K562 (cell line): ENCODE results near the gene MAP3K2. TPM values are rescaled to one million over a fixed set of nuclear protein-coding genes. Genes with fewer than 3 reads are reported as not detected.

Experiments
- ATAC-seq: fragments of 200-7000 bp; cut with Tn5 transposase; 3 replicates; pipeline ENCODE4 v1.9.1; 2020; ENCODE audit warnings: moderate library complexity
- BruUV-seq: library from RNA; stranded (reverse); fragments of 400-500 nt; replicated peaks from 2 replicates; lab custom pipeline; 2021; lab: Mats Ljungman, UMichigan
- CTCF ChIA-PET: fragments of 300-600 bp; formaldehyde crosslinking; extraction: SDS; loops from one replicate; lab custom pipeline; 2021; ENCODE audit warnings: low intra/inter-chr PET ratio; lab: Yijun Ruan, JAX
- POLR2A ChIA-PET: fragments of 300-600, 350-650 bp; sonication (Branson Sonifier 250); formaldehyde crosslinking; extraction: SDS; loops from one replicate; lab custom pipeline; 2021; ENCODE audit warnings: antibody characterized with exemption, inconsistent platforms; lab: Yijun Ruan, JAX
- DNase-seq, 4 experiments: peaks; one replicate each; pipeline versions ENCODE4 v3.0.0 to v3.0.0-alpha.2; 2011 to 2018; ENCODE audit warnings: low spot score in 3 of 4, mixed read lengths in 3 of 4; ENCODE audit errors: extremely low read depth in 1 of 4
- FAIRE-seq: peaks from 2 replicates; lab custom pipeline; 2011; peaks lifted over from hg19 to GRCh38; lab: Jason Lieb, UNC
- H2AFZ ChIP-seq: 2 replicates; pipeline ENCODE4 v1.6.0; 2011; ENCODE audit warnings: low read depth, low read length, control low read depth, inconsistent platforms
- H3K27ac ChIP-seq: fragments of 200-600 bp; 3 replicates; pipeline ENCODE4 v1.8.0; 2011; ENCODE audit warnings: low read depth, mild to moderate bottlenecking, control low read depth, inconsistent platforms, low read length, moderate library complexity, mixed read lengths; ENCODE audit errors: extremely low read depth
- H3K27me3 ChIP-seq, 2 experiments: fragments of 300-600 bp in 1 of 2; 2 replicates in 1 of 2; 3 replicates in 1 of 2; pipeline versions ENCODE4 v1.6.0 to v1.8.0; 2011; ENCODE audit warnings: inconsistent platforms in 2 of 2, low read length in 2 of 2, mild to moderate bottlenecking in 1 of 2, mixed read lengths in 1 of 2, moderate library complexity in 1 of 2; ENCODE audit not compliant: control insufficient read depth in 2 of 2, insufficient read depth in 2 of 2
- H3K36me3 ChIP-seq: fragments of 300-600 bp; 3 replicates; pipeline ENCODE4 v1.8.0; 2011; ENCODE audit warnings: mild to moderate bottlenecking, low read length, inconsistent platforms; ENCODE audit not compliant: control insufficient read depth, insufficient read depth
- H3K4me1 ChIP-seq, 2 experiments: fragments of 200-600 bp in 1 of 2; replicated peaks in 1 of 2; 2 replicates in 1 of 2; 3 replicates in 1 of 2; pipeline versions ENCODE4 v1.5.1 to v1.8.0; 2011; ENCODE audit warnings: inconsistent platforms in 2 of 2, low read length in 2 of 2, mild to moderate bottlenecking in 1 of 2, mixed read lengths in 1 of 2, moderate library complexity in 1 of 2; ENCODE audit not compliant: control insufficient read depth in 2 of 2, insufficient read depth in 2 of 2
- H3K4me2 ChIP-seq: 2 replicates; pipeline ENCODE4 v1.6.1; 2011; ENCODE audit warnings: low read length, control low read depth, inconsistent platforms, mixed read lengths; ENCODE audit not compliant: insufficient read depth
- H3K4me3 ChIP-seq: fragments of 200-600 bp; sonication (generic), shearing (Covaris generic); 2 replicates; pipeline ENCODE4 v1.5.1; 2016; ENCODE audit warnings: control low read depth, inconsistent platforms
- H3K79me2 ChIP-seq: fragments of 200-600 bp; 3 replicates; pipeline ENCODE4 v1.8.0; 2011; ENCODE audit warnings: low read length, inconsistent platforms; ENCODE audit not compliant: control insufficient read depth, insufficient read depth
- H3K9ac ChIP-seq, 2 experiments: 2 replicates each; pipeline versions ENCODE4 v1.6.0 to v1.6.1; 2011; ENCODE audit warnings: low read depth in 2 of 2, low read length in 2 of 2, control low read depth in 1 of 2, inconsistent platforms in 1 of 2, mild to moderate bottlenecking in 1 of 2, mixed read lengths in 1 of 2; ENCODE audit not compliant: insufficient read depth in 1 of 2
- H3K9me1 ChIP-seq: one replicate; pipeline ENCODE4 v1.6.0; 2011; ENCODE audit warnings: inconsistent platforms, mild to moderate bottlenecking, low read length, moderate library complexity; ENCODE audit not compliant: control insufficient read depth, insufficient read depth
- H3K9me3 ChIP-seq: replicated peaks from 2 replicates; pipeline ENCODE4 v1.5.1; 2011; ENCODE audit warnings: low read depth, low read length, inconsistent platforms; ENCODE audit not compliant: control insufficient read depth, insufficient read depth
- H4K20me1 ChIP-seq: replicated peaks from 2 replicates; pipeline ENCODE4 v1.6.1; 2011; ENCODE audit warnings: low read length, inconsistent platforms, mixed read lengths; ENCODE audit not compliant: control insufficient read depth, insufficient read depth
- CBX1 ChIP-seq: sonication (generic); IDR thresholded peaks from 2 replicates; pipeline ENCODE4 v1.6.1; 2016; ENCODE audit warnings: antibody characterized with exemption, low read depth, mild to moderate bottlenecking
- JUND ChIP-seq, 2 experiments: IDR thresholded peaks; 2 replicates in 1 of 2; 3 replicates in 1 of 2; pipeline ENCODE4 v1.6.1; 2011; ENCODE audit warnings: borderline replicate concordance in 2 of 2, low read depth in 2 of 2, low read length in 2 of 2, improper control_type of control experiment in 1 of 2, missing biosample characterization in 1 of 2, missing genetic modification characterization in 1 of 2, missing genetic modification reagents in 1 of 2
- PHF21A ChIP-seq: fragments of 450-650 bp; IDR thresholded peaks from 2 replicates; pipeline ENCODE4 v1.6.1; 2017; ENCODE audit warnings: low read depth, borderline replicate concordance
- PTBP1 ChIP-seq: fragments of 200-400 bp; formaldehyde crosslinking; IDR thresholded peaks from 2 replicates; pipeline ENCODE4 v1.6.1; 2017; ENCODE audit warnings: low read depth, low read length
- RHOXF2B ChIP-seq: fragments of 250-450 bp; sonication (Bioruptor Pico); conservative IDR thresholded peaks from 2 replicates; pipeline ENCODE4 v1.5.1; 2021
- ZNF436 ChIP-seq: fragments of 250-450, 450-650 bp; sonication (Bioruptor Pico); formaldehyde crosslinking; IDR thresholded peaks from 2 replicates; pipeline ENCODE4 v1.7.0; 2020; ENCODE audit warnings: mild to moderate bottlenecking
- ZNF444 ChIP-seq: fragments of 250-450 bp; sonication (Bioruptor Pico); IDR thresholded peaks from 2 replicates; pipeline ENCODE4 v1.4.0; 2020; ENCODE audit warnings: mild to moderate bottlenecking, moderate library complexity
- ZNF586 ChIP-seq: fragments of 450-650 bp; formaldehyde crosslinking; conservative IDR thresholded peaks from 2 replicates; pipeline ENCODE4 v1.4.0; 2020; ENCODE audit warnings: mild to moderate bottlenecking, moderate library complexity
- ZSCAN29 ChIP-seq: fragments of 450-650 bp; IDR thresholded peaks from 2 replicates; pipeline ENCODE4 v1.6.1; 2017
- WGBS: fragments of 100-300 bp; shearing (Covaris generic); methylation state at CpG from one replicate; pipeline ENCODE4 v1.1.6; 2016; ENCODE audit warnings: low coverage, mixed read lengths; ENCODE audit not compliant: insufficient coverage; ENCODE audit errors: missing lambda C conversion rate; 5-methylcytosine and 5-hydroxymethylcytosine counted together
- in situ Hi-C: fragments of 300-500 bp; cut with MboI; formaldehyde crosslinking; loops from 4 replicates; pipeline ENCODE4 v1.15.0; 2018; ENCODE audit warnings: inconsistent platforms, mixed read lengths
- intact Hi-C: fragments of 100-400 bp; cut with micrococcal nuclease; formaldehyde crosslinking; loops from 2 replicates; pipeline ENCODE4 v1.14.2; 2022
- polyA plus RNA-seq, 8 experiments: library from polyadenylated mRNA; depleted of rRNA in 4 of 8; stranded (reverse) in 5 of 8; unstranded in 3 of 8; fragments of >200 nt; fragmentation: Nextera tagmentation in 2 of 8; fragmentation: Illumina TruSeq in 1 of 8; extraction: Ambion mirVana in 2 of 8; extraction: Trizol in 1 of 8; gene quantifications; 2 replicates each; pipeline versions ENCODE4 v1.2.1 to v1.2.3, GENCODE V29; 2011 to 2014; ENCODE audit warnings: inconsistent platforms in 1 of 8, missing spikeins in 1 of 8
- total RNA-seq, 7 experiments: library from RNA; depleted of rRNA in 6 of 7; stranded (reverse); fragments of >200 nt in 6 of 7; fragmentation: Illumina TruSeq in 2 of 7; extraction: Trizol in 2 of 7; gene quantifications; 2 replicates each; pipeline versions ENCODE4 v1.2.1 to v1.2.3, GENCODE V29; 2011 to 2021; ENCODE audit warnings: low replicate concordance in 1 of 7
- TF ChIP-seq, protein P1 (sequence below): sonication (generic); formaldehyde crosslinking; IDR thresholded peaks from 2 replicates; pipeline ENCODE4 v1.8.1; 2022; ENCODE audit warnings: missing genetic modification reagents
- TF ChIP-seq, protein P2 (sequence below): fragments of 450-650 bp; IDR thresholded peaks from 2 replicates; pipeline ENCODE4 v1.6.1; 2016; ENCODE audit warnings: mild to moderate bottlenecking, moderate library complexity

Gene MAP3K2
- total and polyA plus RNA-seq, 9 of the 15 experiments (the other 6 are each of a cell fraction or from before 2014, with no cell fraction given) = 1.2 to 14.2 (median 5.7) TPM

DNA sequence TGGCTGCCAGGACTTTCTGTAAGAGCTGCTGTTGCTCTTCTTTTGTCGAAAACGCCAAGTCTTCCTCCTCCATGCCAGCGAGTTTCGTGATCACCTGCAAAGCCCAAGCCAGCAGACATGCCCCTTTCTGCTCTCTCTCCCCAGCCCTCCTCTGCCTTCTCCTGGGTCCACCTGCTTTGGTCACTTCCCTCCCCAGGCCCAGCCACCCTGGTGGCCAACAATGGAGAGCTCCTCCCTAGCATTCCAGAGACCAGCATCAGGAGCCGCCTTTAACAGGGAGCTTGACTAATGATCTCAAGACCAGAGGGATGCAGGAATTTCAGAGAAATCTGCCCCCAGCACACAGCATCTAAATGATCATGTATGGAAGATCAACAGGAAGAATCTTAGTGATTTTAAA, 128.4 kb downstream of the MAP3K2 start:
- Histone ChIP-seq H4K20me1 (no peaks in the 10 kb centered on the region), H3K27me3 (no peaks in the 10 kb centered on the region), H3K9ac (no peak overlapping the region), H3K4me2 (no peak overlapping the region), H2AFZ (no peak overlapping the region), H3K4me3 (no peak overlapping the region), H3K36me3 (peaks cover 56% of the 10 kb centered on the region; the same call in 2 of the 3 replicates), H3K27ac (no peak overlapping the region), H3K79me2 (no peaks in the 10 kb centered on the region), H3K9me1 (no peaks in the 10 kb centered on the region), H3K4me1 (no peaks in the 10 kb centered on the region), H3K9me3 (no peaks in the 10 kb centered on the region)
- WGBS = 85% methylated on average over 3 of the region's 5 CpGs
- in situ Hi-C loops = no loop called here
- POLR2A ChIA-PET = interaction anchor here (1.2 kb wide), 1 partner anchor 11 kb away, joined by 3 read pairs; no protein-coding TSS in a partner anchor
- CTCF ChIA-PET = no interaction called here
- no peak for FAIRE-seq
- DNase-seq = no peak
- intact Hi-C loops = no loop called here
- no TSS peak for BruUV-seq
- ATAC-seq = no peak
- no peak for TF ChIP-seq ZNF444 (CRISPR knock-in tag)
- no peak for TF ChIP-seq ZNF586
- TF ChIP-seq, protein P1, sequence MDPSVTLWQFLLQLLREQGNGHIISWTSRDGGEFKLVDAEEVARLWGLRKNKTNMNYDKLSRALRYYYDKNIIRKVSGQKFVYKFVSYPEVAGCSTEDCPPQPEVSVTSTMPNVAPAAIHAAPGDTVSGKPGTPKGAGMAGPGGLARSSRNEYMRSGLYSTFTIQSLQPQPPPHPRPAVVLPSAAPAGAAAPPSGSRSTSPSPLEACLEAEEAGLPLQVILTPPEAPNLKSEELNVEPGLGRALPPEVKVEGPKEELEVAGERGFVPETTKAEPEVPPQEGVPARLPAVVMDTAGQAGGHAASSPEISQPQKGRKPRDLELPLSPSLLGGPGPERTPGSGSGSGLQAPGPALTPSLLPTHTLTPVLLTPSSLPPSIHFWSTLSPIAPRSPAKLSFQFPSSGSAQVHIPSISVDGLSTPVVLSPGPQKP = no peak
- no peak for TF ChIP-seq PTBP1
- TF ChIP-seq JUND (IDR thresholded peaks at IDR 0.05; ENCODE audit: borderline replicate concordance, low read depth, low read length) = no peak
- TF ChIP-seq JUND (tag; IDR thresholded peaks at IDR 0.05; ENCODE audit: borderline replicate concordance, low read depth, low read length) = no peak
- TF ChIP-seq CBX1 = no peak
- TF ChIP-seq ZSCAN29 = no peak
- TF ChIP-seq RHOXF2B (CRISPR knock-in tag) = no peak
- no peak for TF ChIP-seq PHF21A
- TF ChIP-seq, protein P2, sequence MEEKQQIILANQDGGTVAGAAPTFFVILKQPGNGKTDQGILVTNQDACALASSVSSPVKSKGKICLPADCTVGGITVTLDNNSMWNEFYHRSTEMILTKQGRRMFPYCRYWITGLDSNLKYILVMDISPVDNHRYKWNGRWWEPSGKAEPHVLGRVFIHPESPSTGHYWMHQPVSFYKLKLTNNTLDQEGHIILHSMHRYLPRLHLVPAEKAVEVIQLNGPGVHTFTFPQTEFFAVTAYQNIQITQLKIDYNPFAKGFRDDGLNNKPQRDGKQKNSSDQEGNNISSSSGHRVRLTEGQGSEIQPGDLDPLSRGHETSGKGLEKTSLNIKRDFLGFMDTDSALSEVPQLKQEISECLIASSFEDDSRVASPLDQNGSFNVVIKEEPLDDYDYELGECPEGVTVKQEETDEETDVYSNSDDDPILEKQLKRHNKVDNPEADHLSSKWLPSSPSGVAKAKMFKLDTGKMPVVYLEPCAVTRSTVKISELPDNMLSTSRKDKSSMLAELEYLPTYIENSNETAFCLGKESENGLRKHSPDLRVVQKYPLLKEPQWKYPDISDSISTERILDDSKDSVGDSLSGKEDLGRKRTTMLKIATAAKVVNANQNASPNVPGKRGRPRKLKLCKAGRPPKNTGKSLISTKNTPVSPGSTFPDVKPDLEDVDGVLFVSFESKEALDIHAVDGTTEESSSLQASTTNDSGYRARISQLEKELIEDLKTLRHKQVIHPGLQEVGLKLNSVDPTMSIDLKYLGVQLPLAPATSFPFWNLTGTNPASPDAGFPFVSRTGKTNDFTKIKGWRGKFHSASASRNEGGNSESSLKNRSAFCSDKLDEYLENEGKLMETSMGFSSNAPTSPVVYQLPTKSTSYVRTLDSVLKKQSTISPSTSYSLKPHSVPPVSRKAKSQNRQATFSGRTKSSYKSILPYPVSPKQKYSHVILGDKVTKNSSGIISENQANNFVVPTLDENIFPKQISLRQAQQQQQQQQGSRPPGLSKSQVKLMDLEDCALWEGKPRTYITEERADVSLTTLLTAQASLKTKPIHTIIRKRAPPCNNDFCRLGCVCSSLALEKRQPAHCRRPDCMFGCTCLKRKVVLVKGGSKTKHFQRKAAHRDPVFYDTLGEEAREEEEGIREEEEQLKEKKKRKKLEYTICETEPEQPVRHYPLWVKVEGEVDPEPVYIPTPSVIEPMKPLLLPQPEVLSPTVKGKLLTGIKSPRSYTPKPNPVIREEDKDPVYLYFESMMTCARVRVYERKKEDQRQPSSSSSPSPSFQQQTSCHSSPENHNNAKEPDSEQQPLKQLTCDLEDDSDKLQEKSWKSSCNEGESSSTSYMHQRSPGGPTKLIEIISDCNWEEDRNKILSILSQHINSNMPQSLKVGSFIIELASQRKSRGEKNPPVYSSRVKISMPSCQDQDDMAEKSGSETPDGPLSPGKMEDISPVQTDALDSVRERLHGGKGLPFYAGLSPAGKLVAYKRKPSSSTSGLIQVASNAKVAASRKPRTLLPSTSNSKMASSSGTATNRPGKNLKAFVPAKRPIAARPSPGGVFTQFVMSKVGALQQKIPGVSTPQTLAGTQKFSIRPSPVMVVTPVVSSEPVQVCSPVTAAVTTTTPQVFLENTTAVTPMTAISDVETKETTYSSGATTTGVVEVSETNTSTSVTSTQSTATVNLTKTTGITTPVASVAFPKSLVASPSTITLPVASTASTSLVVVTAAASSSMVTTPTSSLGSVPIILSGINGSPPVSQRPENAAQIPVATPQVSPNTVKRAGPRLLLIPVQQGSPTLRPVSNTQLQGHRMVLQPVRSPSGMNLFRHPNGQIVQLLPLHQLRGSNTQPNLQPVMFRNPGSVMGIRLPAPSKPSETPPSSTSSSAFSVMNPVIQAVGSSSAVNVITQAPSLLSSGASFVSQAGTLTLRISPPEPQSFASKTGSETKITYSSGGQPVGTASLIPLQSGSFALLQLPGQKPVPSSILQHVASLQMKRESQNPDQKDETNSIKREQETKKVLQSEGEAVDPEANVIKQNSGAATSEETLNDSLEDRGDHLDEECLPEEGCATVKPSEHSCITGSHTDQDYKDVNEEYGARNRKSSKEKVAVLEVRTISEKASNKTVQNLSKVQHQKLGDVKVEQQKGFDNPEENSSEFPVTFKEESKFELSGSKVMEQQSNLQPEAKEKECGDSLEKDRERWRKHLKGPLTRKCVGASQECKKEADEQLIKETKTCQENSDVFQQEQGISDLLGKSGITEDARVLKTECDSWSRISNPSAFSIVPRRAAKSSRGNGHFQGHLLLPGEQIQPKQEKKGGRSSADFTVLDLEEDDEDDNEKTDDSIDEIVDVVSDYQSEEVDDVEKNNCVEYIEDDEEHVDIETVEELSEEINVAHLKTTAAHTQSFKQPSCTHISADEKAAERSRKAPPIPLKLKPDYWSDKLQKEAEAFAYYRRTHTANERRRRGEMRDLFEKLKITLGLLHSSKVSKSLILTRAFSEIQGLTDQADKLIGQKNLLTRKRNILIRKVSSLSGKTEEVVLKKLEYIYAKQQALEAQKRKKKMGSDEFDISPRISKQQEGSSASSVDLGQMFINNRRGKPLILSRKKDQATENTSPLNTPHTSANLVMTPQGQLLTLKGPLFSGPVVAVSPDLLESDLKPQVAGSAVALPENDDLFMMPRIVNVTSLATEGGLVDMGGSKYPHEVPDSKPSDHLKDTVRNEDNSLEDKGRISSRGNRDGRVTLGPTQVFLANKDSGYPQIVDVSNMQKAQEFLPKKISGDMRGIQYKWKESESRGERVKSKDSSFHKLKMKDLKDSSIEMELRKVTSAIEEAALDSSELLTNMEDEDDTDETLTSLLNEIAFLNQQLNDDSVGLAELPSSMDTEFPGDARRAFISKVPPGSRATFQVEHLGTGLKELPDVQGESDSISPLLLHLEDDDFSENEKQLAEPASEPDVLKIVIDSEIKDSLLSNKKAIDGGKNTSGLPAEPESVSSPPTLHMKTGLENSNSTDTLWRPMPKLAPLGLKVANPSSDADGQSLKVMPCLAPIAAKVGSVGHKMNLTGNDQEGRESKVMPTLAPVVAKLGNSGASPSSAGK = no peak
- TF ChIP-seq ZNF436 = no peak
